HG03064 (cell line): Measurements from ENCODE around the gene SNTB2.

Experiments
- ATAC-seq: cut with Tn5 transposase; IDR thresholded peaks from one replicate; pipeline ENCODE4 v1.9.1; 2021; ENCODE audit warnings: low read depth; ENCODE audit not compliant: unreplicated experiment

SNTB2 gene

GRCh38 chr16:69330286-69331109, 143.5 kb downstream of the SNTB2 start, which contains the start of gene PDF:
Gene PDF, minus strand, starts transcription at chr16:69330588. Its CDS starts 18 bp downstream, at chr16:69330570.
- peak; percentile 89 for ATAC-seq

GRCh38 chr16:69334696-69335095, 147.7 kb downstream of the SNTB2 start:
- ATAC-seq: no peak

- no peak for ATAC-seq
Observed at GRCh38 chr16:69338557-69339288, 151.8 kb downstream of the SNTB2 start.

- ATAC-seq: peak; percentile 92
Observed at GRCh38 chr16:69339289-69340094, 152.5 kb downstream of the SNTB2 start, which contains the start of the genes COG8 and NIP7. Gene COG8, minus strand, starts transcription at chr16:69339564. Its CDS starts 12 bp downstream, at chr16:69339552. Gene NIP7, plus strand, starts transcription at chr16:69339772. Its CDS starts 58 bp downstream, at chr16:69339830.

GRCh38 chr16:69340095-69340644, 153.2 kb downstream of the SNTB2 start:
- ATAC-seq: no peak

GRCh38 chr16:69344171-69344570, 157.2 kb downstream of the SNTB2 start:
- no peak for ATAC-seq

- no peak for ATAC-seq
Observed at GRCh38 chr16:69345923-69346322, 159.0 kb downstream of the SNTB2 start.

GRCh38 chr16:69346683-69347082, 159.7 kb downstream of the SNTB2 start:
- ATAC-seq: no peak

GRCh38 chr16:69348222-69348621, 161.3 kb downstream of the SNTB2 start:
- no peak for ATAC-seq

GRCh38 chr16:69349536-69349935, 162.6 kb downstream of the SNTB2 start:
- no peak for ATAC-seq

- no peak for ATAC-seq
Observed at GRCh38 chr16:69350536-69351133, 163.7 kb downstream of the SNTB2 start.

GRCh38 chr16:69351309-69352027, 164.5 kb downstream of the SNTB2 start, which contains the start of gene TMED6:
Gene TMED6, minus strand, starts transcription at chr16:69351786. Its CDS starts 33 bp downstream, at chr16:69351753.
- no peak for ATAC-seq
